GM18508 (cell line): ENCODE data around the gene STX4.
"Not testable (repeated sequence)": the region's sequence is repeated elsewhere in the genome, so short reads cannot be mapped to it uniquely, and the experiment has no call there.

Experiments used
- ATAC-seq: cut with Tn5 transposase; IDR thresholded peaks from one replicate; pipeline ENCODE4 v1.9.1; 2021; ENCODE audit warnings: moderate number of reproducible peaks; ENCODE audit not compliant: insufficient read depth, unreplicated experiment

The STX4 gene

DNA sequence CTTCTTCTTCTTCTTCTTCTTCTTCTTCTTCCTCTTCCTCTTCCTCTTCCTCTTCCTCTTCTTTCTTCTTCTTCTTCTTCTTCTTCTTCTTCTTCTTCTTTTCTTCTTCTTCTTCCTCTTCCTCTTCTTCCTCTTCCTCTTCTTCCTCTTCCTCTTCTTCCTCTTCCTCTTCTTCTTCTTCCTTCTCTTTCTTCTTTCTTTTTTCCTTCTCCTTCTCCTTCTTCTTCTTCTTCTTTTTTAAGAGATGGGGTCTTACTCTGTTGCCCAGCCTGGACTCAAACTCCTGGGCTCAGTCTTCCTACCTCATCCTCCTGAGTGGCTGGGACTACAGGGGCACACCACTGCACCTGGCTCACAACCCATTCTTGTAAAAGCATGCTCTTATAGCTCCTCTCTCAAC, 20.1 kb upstream of the STX4 start:
- ATAC-seq, result not testable (repeated sequence)

DNA sequence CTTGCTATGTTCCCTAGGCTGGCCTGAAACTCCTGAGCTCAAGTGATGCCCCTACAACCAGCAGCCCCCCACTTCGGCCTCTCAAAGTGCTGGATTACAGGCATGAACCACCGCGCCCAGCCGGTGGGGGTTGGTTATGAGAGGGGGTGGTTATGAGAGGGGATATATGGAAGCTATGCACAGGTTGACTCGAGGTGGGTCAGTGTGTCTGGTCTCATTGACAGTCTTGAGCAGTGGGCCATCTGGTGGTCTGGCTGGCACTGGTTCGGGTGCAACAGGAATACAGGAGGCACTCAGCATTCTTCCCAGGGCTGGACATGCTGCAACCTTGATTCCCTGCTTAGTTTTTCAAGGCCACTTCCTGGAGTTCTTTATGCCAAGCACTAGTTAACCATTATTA, 17.3 kb upstream of the STX4 start:
- ATAC-seq, result no peak

GRCh38 chr16:31017756-31018155, 15.6 kb upstream of the STX4 start:
- not testable (repeated sequence) for ATAC-seq

DNA sequence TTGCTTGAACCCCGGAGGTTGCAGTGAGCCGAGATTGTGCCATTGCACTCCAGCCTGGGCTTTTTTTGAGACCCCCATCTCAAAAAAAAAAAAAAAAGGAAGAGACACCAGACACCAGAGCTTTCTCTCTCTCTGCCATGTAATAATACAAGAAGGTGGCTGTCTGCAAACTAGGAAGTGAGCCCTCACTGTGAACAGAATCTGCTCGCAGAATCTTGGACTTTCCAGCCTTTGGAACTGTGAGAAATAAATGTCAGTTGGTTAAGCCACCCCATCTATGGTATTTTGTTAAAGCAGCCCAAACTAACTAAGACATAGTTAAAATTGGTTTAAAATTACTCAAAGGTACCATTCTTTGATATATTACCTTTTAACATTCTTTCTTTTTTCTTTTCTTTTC, 12.8 kb upstream of the STX4 start:
- no peak for ATAC-seq

DNA sequence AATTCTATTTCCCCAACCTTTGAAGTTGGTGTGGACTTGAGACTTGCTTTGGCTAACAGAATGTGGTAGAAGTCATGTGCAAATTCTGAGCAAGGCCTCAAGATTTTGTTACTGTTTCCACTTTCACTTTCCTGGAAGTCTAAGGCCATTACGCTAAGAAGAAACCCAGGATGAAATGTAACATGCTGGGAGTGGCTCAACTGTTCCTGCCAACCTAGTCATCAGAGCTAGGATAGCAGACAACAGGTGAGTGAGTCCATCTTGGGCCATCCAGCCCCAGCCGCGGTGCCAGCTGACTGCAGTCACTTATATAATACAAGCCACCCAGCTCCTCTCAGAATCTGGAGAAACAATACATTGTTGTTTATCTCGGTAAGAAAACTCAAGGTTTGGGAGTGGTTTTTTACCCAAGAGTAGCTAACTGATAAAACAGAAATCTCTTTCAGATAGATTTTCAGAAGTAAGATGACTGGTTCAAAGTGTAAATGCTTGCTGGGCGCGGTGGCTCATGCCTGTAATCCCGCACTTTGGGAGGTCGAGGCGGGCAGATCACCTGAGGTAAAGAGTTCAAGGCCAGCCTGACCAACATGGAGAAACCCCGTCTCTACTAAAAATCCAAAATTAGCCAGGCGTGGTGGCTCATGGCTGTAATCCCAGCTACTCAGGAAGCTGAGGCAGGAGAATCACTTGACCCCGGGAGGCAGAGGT, 10.7 kb upstream of the STX4 start:
- ATAC-seq, result no peak

DNA sequence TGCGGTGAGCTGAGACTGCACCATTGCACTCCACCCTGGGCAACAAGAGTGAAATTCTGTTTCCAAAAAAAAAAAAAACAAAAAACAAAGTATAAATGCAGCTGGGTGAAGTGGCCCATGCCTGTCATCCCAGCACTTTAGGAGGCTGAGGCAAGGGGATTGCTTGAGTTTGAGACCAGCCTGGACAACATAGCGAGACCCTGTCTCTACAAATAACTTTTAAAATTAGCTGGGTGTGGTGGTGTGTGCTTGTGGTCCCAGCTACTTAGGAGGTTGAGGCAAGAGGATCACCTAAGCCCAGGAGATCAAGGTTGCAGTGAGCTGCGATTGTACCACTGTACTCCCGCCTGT, 10.1 kb upstream of the STX4 start:
- ATAC-seq, result no peak

- ATAC-seq, result no peak
Measured at GRCh38 chr16:31023627-31024226, 9.6 kb upstream of the STX4 start.

GRCh38 chr16:31025339-31025738, 8.0 kb upstream of the STX4 start:
- no peak for ATAC-seq

DNA sequence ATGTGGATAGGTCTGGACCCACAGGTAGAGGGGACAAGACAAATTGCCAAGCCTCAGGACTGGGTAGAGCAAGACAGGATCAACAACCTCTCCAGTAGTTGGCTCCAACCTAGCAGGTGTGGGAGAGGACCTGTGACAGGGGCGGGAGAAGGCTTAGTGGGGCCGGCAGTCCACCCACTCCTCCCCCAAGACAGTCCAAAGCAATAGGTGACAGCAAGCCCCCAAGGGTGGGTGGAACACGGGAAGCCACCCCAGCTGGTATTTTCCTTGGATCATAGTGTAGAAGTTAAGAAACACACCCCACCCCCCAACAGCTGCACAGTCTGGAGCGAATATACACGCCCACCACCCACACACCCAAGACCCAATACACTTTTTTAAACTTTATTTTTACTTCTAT, 4.1 kb upstream of the STX4 start:
- no peak for ATAC-seq

DNA sequence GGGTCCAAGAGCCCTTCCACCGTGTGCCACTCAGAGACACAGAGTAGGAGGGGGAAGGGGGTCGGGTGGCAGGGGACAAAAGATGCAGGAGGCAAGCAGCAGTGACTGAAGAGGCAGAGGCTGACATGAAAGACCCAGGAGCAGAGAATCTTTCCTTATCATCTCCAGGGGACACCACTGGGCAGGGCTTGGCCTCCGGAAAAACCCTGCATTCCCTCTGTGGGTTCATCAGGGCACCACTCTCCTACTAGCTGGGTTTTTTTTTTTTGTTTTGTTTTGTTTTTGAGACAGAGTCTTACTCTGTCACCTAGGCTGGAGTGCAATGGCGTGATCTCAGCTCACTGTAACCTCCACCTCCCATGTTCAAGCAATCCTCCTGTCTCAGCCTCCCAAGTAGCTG, 2.1 kb upstream of the STX4 start:
- no peak for ATAC-seq

DNA sequence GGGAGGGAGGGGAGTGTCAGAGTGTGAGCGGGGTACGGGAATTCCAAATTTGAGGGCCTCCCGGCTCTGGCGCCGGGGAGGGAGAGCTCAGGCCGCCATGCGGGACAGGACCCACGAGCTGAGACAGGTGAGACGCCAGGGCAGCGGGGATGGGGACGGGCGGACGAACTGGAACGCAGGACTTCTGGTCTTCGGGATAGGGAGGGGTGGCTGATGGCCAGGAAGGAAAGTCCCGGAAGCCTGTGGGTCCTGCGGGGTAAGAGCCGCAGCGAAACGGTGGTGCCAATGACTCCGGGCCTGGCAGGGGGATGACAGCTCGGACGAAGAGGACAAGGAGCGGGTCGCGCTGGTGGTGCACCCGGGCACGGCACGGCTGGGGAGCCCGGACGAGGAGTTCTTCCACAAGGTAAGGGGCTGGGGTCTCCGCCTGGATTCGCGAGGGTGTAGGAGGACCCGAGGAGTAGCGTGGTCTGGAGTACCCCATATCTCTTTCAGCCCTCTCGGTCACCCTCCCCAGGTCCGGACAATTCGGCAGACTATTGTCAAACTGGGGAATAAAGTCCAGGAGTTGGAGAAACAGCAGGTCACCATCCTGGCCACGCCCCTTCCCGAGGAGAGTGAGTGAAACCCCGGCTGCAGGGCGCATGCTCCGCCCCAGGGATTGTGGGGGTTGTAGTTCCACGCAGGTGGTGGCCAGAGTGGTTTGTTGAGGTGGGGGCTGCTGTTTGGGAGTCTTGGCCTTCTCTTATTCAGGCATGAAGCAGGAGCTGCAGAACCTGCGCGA, 543 bp downstream of the STX4 start:
- ATAC-seq, result peak; percentile 33

- ATAC-seq, result no peak
Measured at GRCh38 chr16:31036691-31037090, 3.3 kb downstream of the STX4 start.

GRCh38 chr16:31038993-31039392, 5.6 kb downstream of the STX4 start:
- ATAC-seq, result no peak

DNA sequence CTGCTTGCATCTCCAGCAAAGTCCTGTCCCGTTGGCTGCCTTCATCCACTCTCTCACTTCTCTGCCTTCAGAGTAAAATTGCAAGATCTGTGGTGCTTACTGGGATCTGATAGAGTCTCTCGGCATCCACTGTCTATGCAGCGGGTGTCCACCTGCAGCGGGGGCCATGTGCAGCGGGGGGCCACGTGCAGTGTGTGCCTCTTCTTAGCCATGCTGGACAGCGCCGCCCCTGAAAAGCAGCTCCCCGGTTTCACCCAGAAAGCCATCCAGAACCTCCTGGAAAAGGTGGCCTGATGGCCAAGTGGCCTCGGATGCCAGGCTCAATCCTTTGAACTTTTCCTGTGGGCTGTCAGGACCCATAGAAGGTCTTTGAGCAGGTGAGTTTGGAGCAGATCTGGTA, 9.5 kb downstream of the STX4 start:
- no peak for ATAC-seq

GRCh38 chr16:31043352-31043751, 10.0 kb downstream of the STX4 start:
- no peak for ATAC-seq

GRCh38 chr16:31043898-31044481, 10.6 kb downstream of the STX4 start:
- no peak for ATAC-seq

DNA sequence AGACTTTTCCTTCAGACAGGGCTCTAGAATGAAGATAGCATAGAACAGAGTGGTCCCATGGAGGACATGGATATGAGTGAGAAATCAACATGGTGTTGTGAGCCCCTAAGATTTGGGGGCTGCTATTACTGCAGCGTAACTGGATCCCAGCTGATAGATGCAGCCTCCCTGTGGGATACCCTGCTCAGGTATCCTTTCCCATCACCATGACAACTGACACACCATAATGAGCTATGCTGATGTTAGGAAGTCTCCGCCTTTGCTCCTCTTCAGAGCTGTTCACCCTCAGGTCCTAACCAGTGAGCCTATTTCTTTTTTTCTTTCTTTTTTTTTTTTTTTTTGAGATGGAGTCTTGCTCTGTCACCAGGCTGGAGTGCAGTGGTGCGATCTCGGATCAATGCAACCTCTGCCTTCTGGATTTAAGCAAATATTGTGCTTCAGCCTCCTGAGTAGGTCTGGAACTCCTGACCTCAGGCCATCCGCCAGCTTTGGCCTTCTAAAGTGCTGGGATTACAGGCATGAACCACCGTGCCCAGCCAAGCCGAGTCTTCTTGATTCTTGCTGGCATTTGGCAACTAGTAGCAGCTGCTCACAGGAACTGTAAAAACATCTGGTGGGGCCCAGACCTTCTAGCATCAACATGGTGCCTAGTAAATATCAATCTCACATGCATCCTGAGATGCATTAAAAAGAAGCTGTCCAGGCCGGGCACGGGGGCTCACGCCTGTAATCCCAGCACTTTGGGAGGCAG, 17.1 kb downstream of the STX4 start:
- no peak for ATAC-seq

GRCh38 chr16:31052114-31052513, 18.8 kb downstream of the STX4 start:
- no peak for ATAC-seq

DNA sequence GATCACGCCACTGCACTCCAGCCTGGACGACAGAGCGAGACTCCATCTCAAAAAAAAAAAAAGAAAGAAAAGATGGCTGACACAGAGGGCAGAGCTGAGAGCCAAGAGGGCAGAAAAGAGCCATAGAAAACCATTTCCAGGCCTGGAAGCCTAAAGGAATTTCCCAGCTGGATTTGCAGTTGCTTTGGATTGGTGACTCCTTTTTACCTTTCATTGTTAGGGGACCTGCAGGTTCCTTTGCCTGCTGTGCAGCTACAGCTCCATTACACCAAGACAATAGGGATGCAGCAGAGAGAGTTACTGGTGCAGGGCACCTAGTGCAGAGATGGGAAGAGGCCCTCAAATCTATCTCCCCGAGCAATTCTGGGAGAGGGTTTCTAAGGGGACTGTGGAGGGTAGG, 22.3 kb downstream of the STX4 start:
- no peak for ATAC-seq

DNA sequence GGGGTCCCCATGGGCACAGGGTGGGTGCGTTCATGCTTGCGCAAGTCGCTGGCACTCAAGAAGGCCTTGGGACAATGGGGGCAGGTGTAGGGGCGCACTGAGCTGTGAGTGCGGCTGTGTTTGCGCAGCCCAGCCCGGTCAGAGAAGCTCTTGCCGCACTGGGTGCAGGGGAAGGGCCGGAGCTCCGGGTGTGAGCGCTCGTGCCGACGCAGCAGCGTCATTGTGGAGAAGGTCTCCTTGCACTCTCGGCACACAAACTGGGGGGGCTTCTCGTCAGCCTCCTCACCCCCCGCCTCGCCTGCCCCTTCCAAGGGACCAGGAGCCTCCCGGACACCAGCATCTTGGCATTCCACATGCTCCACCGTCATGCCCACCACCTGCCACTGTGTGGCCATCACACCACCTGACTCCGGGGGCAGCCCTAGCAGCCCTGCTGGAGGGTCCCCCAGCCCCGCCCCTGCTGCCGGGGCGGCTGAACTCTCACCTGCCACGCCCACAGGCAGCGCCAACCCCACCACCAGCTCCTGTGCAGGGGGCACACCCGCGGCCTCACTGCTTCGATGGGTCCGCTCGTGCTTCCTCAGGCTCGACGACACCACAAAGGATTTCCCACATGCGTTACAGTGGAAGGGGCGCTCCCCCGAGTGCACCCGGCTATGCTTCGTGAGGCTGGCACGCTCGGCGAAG, 27.9 kb downstream of the STX4 start:
- ATAC-seq, result no peak
